Thymus (tissue), 11 donors: ENCODE data around the gene VPS45. TPM values are rescaled to one million over a fixed set of nuclear protein-coding genes. Genes with fewer than 3 reads are reported as not detected.

ENCODE experiments used
- DNase-seq, 9 donors: peaks; one replicate each; pipeline ENCODE4 v3.0.0-alpha.2; 2013; ENCODE audit warnings: low spot score in 9 of 9, low read depth in 6 of 9, missing footprints in 1 of 9
- H3K27ac ChIP-seq, 2 donors: one replicate each; pipeline ENCODE4 v1.5.1; 2013; ENCODE audit warnings: control low read depth in 1 of 2, low read depth in 1 of 2, low read length in 1 of 2, mild to moderate bottlenecking in 1 of 2, moderate library complexity in 1 of 2
- H3K27me3 ChIP-seq, 2 donors: one replicate each; pipeline ENCODE4 v1.5.1; 2013; ENCODE audit warnings: low read length in 1 of 2; ENCODE audit not compliant: control insufficient read depth in 2 of 2, insufficient read depth in 1 of 2
- H3K36me3 ChIP-seq, 2 donors: one replicate each; pipeline ENCODE4 v1.5.1; 2013; ENCODE audit warnings: low read length in 1 of 2, mild to moderate bottlenecking in 1 of 2, moderate library complexity in 1 of 2; ENCODE audit not compliant: control insufficient read depth in 2 of 2, insufficient read depth in 2 of 2
- H3K4me1 ChIP-seq, 2 donors: one replicate each; pipeline ENCODE4 v1.5.1; 2013; ENCODE audit warnings: low read length in 2 of 2; ENCODE audit not compliant: control insufficient read depth in 2 of 2, insufficient read depth in 2 of 2
- H3K4me3 ChIP-seq, 2 donors: one replicate each; pipeline ENCODE4 v1.5.1; 2013; ENCODE audit warnings: low read length in 2 of 2, control low read depth in 1 of 2, mild to moderate bottlenecking in 1 of 2
- H3K9me3 ChIP-seq, 2 donors: one replicate each; pipeline ENCODE4 v1.5.1; 2013; ENCODE audit warnings: low read length in 1 of 2, mild to moderate bottlenecking in 1 of 2; ENCODE audit not compliant: control insufficient read depth in 2 of 2, insufficient read depth in 1 of 2
- WGBS: extraction: QIAGEN DNeasy Blood & Tissue Kit; methylation state at CpG from one replicate; pipeline ENCODE4 v1.1.7; 2013; 5-methylcytosine and 5-hydroxymethylcytosine counted together
- polyA plus RNA-seq: library from polyadenylated mRNA; stranded (reverse); fragments of 200-250 nt; gene quantifications from one replicate; pipeline ENCODE4 v1.2.3, GENCODE V29; 2013
- total RNA-seq: library from RNA; stranded (reverse); fragments of 120-200 nt; gene quantifications from one replicate; pipeline ENCODE4 v1.2.4, GENCODE V29; 2013
- donor health status: healthy.

VPS45 gene
- total and polyA plus RNA-seq, 2 donors = 26.1 to 36.7 TPM

DNA sequence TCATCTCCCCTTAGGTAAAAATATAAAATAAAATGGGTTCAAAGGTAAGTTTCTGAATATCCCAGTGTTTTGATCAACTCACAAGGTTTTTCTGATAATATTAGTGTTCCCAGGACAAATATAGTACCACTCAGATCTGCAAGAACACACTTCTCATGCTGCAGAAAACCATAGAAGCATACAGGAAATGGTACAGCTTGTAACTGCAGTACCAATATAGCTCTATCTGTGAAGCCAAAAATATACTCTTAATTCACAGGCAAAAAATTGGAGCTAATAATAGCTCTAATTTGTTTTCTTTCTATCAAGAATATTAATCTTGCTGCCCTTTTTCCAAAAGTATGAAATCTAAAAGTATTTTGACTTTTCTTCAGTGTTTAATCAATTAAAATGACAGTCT, 13.2 kb downstream of the VPS45 start:
- peaks cover 9 to 42% of the 10 kb centered on the region in 2 donors for H3K36me3 ChIP-seq
- H3K9me3 ChIP-seq = no peaks in the 10 kb centered on the region

DNA sequence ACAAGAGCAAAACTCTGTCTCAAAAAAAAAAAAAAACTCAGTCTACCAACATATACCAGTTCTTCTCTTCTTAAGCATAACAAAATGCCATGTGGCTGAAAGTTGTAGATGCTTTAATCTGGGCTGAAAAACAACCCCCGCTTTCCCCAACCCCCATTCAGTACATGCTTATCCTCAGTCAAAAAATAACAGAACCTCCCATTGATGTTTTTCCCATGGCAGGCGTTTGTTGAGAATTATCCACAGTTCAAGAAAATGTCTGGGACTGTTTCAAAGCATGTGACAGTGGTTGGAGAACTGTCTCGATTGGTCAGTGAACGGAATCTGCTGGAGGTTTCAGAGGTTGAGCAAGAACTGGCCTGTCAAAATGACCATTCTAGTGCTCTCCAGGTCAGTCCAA, 14.9 kb downstream of the VPS45 start:
- Histone ChIP-seq H3K36me3 (peaks cover 9 to 41% of the 10 kb centered on the region in 2 donors), H3K27me3 (no peaks in the 10 kb centered on the region), H3K27ac (no peak overlapping the region), H3K4me3 (no peak overlapping the region), H3K9me3 (no peaks in the 10 kb centered on the region), H3K4me1 (no peaks in the 10 kb centered on the region)
- no peak for DNase-seq
- WGBS = 97% methylated on average over 4 of the region's 4 CpGs

More for the DNA sequence above, 13.2 kb downstream of the VPS45 start:
- no peak overlapping the region for H3K4me3 ChIP-seq
- H3K27ac ChIP-seq = no peak overlapping the region
- DNase-seq = no peak
- H3K4me1 ChIP-seq = no peaks in the 10 kb centered on the region
- no peaks in the 10 kb centered on the region for H3K27me3 ChIP-seq

DNA sequence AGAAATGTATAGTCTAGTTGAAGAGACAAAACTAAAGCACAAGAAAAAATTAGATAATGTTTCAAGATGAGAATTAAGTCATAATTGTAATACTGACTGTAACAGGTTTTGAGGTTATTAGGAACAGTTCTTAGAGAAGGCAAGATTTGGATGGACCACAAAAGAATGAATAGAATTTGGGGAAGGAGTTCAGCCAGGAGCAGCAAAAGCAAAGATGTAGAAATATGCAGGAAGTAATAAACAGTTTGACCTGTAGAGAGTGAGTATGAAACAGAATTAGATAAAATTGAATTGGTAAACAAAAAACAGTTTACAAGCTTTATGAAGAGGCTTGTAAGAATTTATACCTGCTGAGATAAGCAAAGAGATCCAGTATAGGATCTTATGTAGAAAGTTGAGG, 16.3 kb downstream of the VPS45 start:
- Histone ChIP-seq H3K9me3 (no peaks in the 10 kb centered on the region), H3K4me1 (no peaks in the 10 kb centered on the region), H3K27me3 (no peaks in the 10 kb centered on the region), H3K36me3 (peaks cover 5 to 34% of the 10 kb centered on the region in 2 donors), H3K27ac (no peak overlapping the region), H3K4me3 (no peak overlapping the region)
- DNase-seq = no peak

DNA sequence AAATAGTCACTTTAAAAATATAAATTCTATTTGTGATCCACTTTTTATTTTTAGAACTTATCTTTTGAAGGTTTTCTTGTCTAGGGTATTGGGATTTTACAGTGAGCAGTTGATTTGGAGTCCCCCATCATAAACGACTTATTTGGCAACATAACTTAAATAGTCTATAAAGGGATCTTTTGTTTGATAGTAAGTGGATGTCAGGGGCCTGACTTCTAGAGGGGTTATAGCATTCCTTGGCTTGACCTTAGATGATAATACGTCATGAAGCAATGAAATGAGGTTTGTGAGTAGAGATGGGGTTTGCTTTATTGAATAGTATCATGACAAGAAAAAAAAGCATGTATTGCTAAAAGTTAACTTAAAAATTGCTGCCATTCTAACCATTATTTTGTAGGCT, 17.8 kb downstream of the VPS45 start:
- peaks cover 5 to 34% of the 10 kb centered on the region in 2 donors for H3K36me3 ChIP-seq
- H3K9me3 ChIP-seq = no peaks in the 10 kb centered on the region
- H3K27me3 ChIP-seq = no peaks in the 10 kb centered on the region
- DNase-seq = no peak
- no peaks in the 10 kb centered on the region for H3K4me1 ChIP-seq
- H3K27ac ChIP-seq = no peak overlapping the region
- 96% methylated on average over 2 of the region's 2 CpGs for WGBS
- no peak overlapping the region for H3K4me3 ChIP-seq

DNA sequence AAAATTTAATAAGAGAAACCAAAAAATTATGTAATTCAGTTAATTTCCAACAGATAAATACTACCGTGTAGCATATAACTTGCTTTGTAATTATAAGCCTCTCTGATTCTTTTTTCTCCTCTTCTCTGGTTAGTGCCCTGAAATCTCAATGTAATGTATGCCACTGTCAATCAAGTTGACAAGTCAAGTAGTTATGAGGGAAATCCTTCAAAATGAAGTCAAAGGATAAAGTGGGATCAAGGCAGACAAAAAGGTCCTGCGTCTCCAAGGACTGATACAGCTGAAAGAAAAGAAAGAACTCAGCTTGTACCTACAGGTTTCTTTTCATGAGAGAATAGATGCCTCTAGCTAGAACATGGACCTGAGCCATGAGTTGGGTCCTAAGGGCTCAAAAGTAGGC, 19.8 kb downstream of the VPS45 start:
- Histone ChIP-seq H3K9me3 (no peaks in the 10 kb centered on the region), H3K36me3 (peaks cover 9 to 32% of the 10 kb centered on the region in 2 donors), H3K4me3 (no peak overlapping the region), H3K27me3 (no peaks in the 10 kb centered on the region), H3K4me1 (no peaks in the 10 kb centered on the region), H3K27ac (no peak overlapping the region)
- no peak for DNase-seq
- 99% methylated on average over 2 of the region's 2 CpGs for WGBS

DNA sequence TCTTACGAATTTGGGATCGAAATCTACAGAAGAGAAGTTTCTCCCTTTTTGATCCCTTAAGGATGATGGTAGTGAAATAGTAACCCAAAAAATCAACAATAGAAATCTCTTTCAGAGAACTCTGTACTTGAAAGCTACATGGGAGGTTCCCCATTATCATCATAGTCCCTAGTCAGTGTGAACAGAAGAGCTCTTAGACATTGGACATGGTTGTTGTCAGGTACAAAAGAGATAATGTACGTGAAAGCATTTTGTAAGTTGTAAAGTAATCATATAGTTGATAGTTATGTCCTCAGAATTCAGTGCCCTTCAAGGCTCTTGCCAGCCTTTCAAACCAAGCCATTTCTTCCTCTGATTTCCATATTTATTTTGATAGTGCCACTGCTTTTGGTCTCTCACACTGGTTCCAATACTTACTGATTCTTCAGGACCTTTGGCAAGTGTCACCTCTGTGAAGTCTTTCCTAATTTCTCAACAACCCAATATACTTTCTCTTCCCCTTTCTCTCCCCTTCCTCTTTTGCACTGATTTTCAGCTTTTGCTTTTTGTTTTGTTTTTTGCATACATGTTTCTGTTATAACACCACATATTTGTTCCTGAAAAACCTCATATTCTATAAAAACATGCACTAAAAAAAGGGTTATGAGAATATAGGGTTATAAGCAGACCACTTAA, 22.4 kb downstream of the VPS45 start:
- Histone ChIP-seq H3K4me3 (no peak overlapping the region), H3K36me3 (peaks cover 5 to 25% of the 10 kb centered on the region in 2 donors), H3K27me3 (no peaks in the 10 kb centered on the region), H3K4me1 (no peaks in the 10 kb centered on the region), H3K27ac (no peak overlapping the region), H3K9me3 (no peaks in the 10 kb centered on the region)
- 96% methylated on average over 3 of the region's 3 CpGs for WGBS
- no peak for DNase-seq

DNA sequence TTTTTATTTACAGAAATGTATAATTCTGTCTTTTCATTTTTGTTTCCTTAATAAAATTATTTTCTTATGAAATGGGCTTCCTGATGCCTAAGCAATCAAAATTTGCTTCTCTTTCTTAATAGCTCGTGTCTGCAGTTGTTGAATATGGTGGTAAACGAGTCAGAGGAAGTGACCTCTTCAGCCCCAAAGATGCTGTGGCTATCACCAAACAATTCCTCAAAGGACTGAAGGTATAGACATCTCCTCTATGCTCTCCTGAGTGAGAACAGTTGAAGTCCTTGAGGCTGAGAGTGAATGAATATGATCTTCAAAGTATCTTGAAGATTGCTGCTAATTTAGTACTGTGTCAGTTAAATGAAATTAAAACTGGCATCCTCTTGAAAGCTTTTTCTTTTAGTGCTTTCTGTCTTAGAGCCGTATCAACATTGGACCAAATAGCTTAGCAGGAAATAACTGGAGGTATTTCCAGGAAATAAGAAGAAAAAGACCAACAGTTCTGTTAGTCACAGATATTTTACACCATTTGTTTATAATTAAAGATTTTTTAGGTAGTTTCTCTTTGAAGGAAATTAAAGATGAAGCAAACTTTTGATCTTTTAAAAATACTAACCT, 24.7 kb downstream of the VPS45 start:
- H3K4me3 ChIP-seq = no peak overlapping the region
- H3K4me1 ChIP-seq = no peaks in the 10 kb centered on the region
- H3K27me3 ChIP-seq = no peaks in the 10 kb centered on the region
- H3K36me3 ChIP-seq = peaks cover 8 to 25% of the 10 kb centered on the region in 2 donors
- H3K9me3 ChIP-seq = no peaks in the 10 kb centered on the region
- DNase-seq = no peak
- WGBS = 93% methylated on average over 3 of the region's 3 CpGs
- H3K27ac ChIP-seq = no peak overlapping the region

DNA sequence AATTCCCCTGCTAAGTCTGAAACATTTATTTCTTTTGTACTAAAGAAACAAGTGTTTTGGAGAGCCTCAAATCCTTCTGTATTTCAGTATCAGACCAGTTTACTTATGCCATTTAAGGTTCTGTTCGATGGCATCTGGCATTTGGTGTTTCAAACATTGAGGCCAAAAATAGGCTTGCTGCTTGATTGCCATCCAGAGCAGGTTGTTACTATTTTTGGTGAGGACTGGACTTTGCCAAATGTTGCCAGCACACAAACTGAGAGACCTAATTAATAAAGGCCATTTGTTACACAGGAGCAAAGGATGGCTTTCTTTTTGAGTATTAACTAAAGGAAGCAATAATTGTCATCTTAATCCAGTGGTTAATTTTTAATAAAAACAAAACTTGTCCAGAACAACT, 26.2 kb downstream of the VPS45 start:
- Histone ChIP-seq H3K9me3 (no peaks in the 10 kb centered on the region), H3K27me3 (no peaks in the 10 kb centered on the region), H3K27ac (no peak overlapping the region), H3K4me3 (no peak overlapping the region), H3K36me3 (peaks cover 8 to 29% of the 10 kb centered on the region in 2 donors), H3K4me1 (no peaks in the 10 kb centered on the region)
- DNase-seq = no peak
- 94% methylated on average over 1 of the region's 1 CpG for WGBS

DNA sequence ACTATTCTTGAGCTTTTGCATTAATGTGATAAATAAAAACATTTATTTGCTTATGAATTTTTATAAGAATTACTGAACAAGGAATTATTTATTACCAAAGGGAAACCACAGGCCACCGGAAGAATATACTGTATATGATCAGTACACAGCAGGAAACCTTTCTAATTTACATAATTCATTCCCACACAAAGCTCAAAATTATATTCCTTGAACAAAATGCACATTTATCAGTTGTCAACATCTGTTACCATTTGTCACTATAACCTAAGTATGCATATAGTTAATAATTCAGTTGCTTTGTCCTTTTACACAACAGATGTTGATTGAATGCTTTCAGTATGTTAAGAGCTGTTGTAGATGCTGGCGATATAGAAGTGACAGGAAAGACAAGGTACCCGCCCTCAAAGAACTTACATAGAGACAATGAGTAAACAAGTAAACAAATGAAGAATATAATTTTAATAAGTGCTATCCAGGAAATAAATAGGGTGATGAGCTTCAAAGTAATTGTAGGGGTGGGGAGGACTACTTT, 27.2 kb downstream of the VPS45 start:
- Histone ChIP-seq H3K36me3 (peaks cover 8 to 33% of the 10 kb centered on the region in 2 donors), H3K9me3 (no peaks in the 10 kb centered on the region), H3K4me1 (no peaks in the 10 kb centered on the region), H3K27me3 (no peaks in the 10 kb centered on the region), H3K4me3 (no peak overlapping the region), H3K27ac (no peak overlapping the region)
- no peak for DNase-seq
- WGBS = 73% methylated on average over 3 of the region's 3 CpGs
